Testis (tissue), 2 donors: ENCODE measurements around the gene APAF1.

Source experiments
- POLR2A ChIP-seq: fragments of 450-650 bp; IDR thresholded peaks from one replicate; pipeline ENCODE4 v1.6.1; 2017; ENCODE audit warnings: antibody characterized with exemption, mild to moderate bottlenecking, moderate library complexity
- TF ChIP-seq, protein P1 (sequence below), 3 experiments: fragments of 450-650 bp in 2 of 3; fragments of 200-600 bp in 1 of 3; sonication (generic) in 1 of 3; IDR thresholded peaks; one replicate each; pipeline ENCODE4 v1.5.1; 2016 to 2019; ENCODE audit warnings: antibody characterized with exemption in 3 of 3, mild to moderate bottlenecking in 2 of 3, moderate library complexity in 1 of 3

DNA sequence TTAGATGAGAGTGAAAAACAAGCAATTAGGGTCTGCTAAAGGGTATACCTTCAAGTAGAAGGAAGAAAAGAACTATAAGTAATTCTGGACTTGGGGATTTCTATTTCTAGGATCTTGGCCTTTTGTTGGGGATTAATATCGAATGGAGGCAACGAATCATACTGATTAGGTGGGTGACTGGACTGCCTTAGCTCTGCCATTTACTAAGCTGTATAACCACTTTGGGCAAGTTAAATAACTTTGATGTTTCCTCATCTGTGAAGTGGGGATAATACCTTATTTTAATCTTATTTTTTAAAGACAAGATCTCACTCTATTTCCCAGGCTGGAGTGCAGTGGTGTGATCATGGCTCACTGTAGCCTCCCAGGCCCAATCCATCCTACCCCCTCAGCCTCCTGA, 7.1 kb upstream of the APAF1 start:
- TF ChIP-seq, protein P1, sequence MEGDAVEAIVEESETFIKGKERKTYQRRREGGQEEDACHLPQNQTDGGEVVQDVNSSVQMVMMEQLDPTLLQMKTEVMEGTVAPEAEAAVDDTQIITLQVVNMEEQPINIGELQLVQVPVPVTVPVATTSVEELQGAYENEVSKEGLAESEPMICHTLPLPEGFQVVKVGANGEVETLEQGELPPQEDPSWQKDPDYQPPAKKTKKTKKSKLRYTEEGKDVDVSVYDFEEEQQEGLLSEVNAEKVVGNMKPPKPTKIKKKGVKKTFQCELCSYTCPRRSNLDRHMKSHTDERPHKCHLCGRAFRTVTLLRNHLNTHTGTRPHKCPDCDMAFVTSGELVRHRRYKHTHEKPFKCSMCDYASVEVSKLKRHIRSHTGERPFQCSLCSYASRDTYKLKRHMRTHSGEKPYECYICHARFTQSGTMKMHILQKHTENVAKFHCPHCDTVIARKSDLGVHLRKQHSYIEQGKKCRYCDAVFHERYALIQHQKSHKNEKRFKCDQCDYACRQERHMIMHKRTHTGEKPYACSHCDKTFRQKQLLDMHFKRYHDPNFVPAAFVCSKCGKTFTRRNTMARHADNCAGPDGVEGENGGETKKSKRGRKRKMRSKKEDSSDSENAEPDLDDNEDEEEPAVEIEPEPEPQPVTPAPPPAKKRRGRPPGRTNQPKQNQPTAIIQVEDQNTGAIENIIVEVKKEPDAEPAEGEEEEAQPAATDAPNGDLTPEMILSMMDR (IDR thresholded peaks at IDR 0.05) = no peak
- no peak for TF ChIP-seq POLR2A
